ENCODE data around the gene PLOD1.

- TF ChIP-seq, protein P1, sequence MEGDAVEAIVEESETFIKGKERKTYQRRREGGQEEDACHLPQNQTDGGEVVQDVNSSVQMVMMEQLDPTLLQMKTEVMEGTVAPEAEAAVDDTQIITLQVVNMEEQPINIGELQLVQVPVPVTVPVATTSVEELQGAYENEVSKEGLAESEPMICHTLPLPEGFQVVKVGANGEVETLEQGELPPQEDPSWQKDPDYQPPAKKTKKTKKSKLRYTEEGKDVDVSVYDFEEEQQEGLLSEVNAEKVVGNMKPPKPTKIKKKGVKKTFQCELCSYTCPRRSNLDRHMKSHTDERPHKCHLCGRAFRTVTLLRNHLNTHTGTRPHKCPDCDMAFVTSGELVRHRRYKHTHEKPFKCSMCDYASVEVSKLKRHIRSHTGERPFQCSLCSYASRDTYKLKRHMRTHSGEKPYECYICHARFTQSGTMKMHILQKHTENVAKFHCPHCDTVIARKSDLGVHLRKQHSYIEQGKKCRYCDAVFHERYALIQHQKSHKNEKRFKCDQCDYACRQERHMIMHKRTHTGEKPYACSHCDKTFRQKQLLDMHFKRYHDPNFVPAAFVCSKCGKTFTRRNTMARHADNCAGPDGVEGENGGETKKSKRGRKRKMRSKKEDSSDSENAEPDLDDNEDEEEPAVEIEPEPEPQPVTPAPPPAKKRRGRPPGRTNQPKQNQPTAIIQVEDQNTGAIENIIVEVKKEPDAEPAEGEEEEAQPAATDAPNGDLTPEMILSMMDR (IDR thresholded peaks at IDR 0.05; ENCODE audit: insufficient read depth, low read length, poor library complexity, severe bottlenecking), result no peak
- no peak for TF ChIP-seq EZH2phosphoT487 (conservative IDR thresholded peaks at IDR 0.05; ENCODE audit: low read length)
Measured at GRCh38 chr1:11960715-11961114, 26.2 kb downstream of the PLOD1 start.
